Stimulated activated CD8-positive, alpha-beta memory T cell treated with anti-CD3 and anti-CD28 coated beads, Interleukin-4, amount 100 ng/mL, for 48 hours (primary cell): ENCODE measurements around the gene ANKS1B.
"Not testable (repeated sequence)": the region's sequence is repeated elsewhere in the genome, so short reads cannot be mapped to it uniquely, and the experiment has no call there.

Experiments
- DNase-seq: peaks from one replicate; pipeline ENCODE4 v3.0.0-alpha.2; 2020

Gene ANKS1B

GRCh38 chr12:99034201-99034600 is 950.5 kb downstream of the ANKS1B start:
- not testable (repeated sequence) for DNase-seq

GRCh38 chr12:99029511-99030271 is 955.0 kb downstream of the ANKS1B start:
- DNase-seq, result no peak

GRCh38 chr12:99027461-99027860 is 957.3 kb downstream of the ANKS1B start:
- DNase-seq, result no peak

GRCh38 chr12:99027055-99027393 is 957.7 kb downstream of the ANKS1B start:
- DNase-seq, result no peak

- DNase-seq, result no peak
Observed at GRCh38 chr12:99026332-99027054, 958.2 kb downstream of the ANKS1B start.

- DNase-seq, result no peak
Observed at GRCh38 chr12:99024870-99025269, 959.9 kb downstream of the ANKS1B start.

GRCh38 chr12:99024191-99024590 is 960.5 kb downstream of the ANKS1B start:
- no peak for DNase-seq

- no peak for DNase-seq
Observed at GRCh38 chr12:99020871-99021270, 963.9 kb downstream of the ANKS1B start.

- DNase-seq, result no peak
Observed at GRCh38 chr12:99019798-99020197, 964.9 kb downstream of the ANKS1B start.

GRCh38 chr12:99017971-99018370 is 966.8 kb downstream of the ANKS1B start:
- DNase-seq, result no peak

- DNase-seq, result no peak
Observed at GRCh38 chr12:99009654-99010296, 975.0 kb downstream of the ANKS1B start.

- DNase-seq, result no peak
Observed at GRCh38 chr12:99005601-99006000, 979.1 kb downstream of the ANKS1B start.

- DNase-seq, result no peak
Observed at GRCh38 chr12:99004799-99005466, 979.8 kb downstream of the ANKS1B start.

GRCh38 chr12:99002731-99003130 is 982.0 kb downstream of the ANKS1B start:
- DNase-seq, result no peak

GRCh38 chr12:99002156-99002555 is 982.6 kb downstream of the ANKS1B start:
- no peak for DNase-seq

GRCh38 chr12:98999559-98999958 is 985.2 kb downstream of the ANKS1B start:
- DNase-seq, result no peak

- DNase-seq, result no peak
Observed at GRCh38 chr12:98998697-98999299, 985.9 kb downstream of the ANKS1B start.

- DNase-seq, result no peak
Observed at GRCh38 chr12:98997899-98998298, 986.8 kb downstream of the ANKS1B start.

GRCh38 chr12:98990648-98991047 is 994.1 kb downstream of the ANKS1B start:
- no peak for DNase-seq

GRCh38 chr12:98985156-98985555 is 999.6 kb downstream of the ANKS1B start:
- DNase-seq, result no peak

- no peak for DNase-seq
Observed at GRCh38 chr12:98983647-98984046, 1001.1 kb downstream of the ANKS1B start.

GRCh38 chr12:98980508-98980907 is 1004.2 kb downstream of the ANKS1B start:
- DNase-seq, result no peak

- no peak for DNase-seq
Observed at GRCh38 chr12:98977186-98977585, 1007.5 kb downstream of the ANKS1B start.
